WTC11 (cell line): Measurements from ENCODE around the gene ST6GAL1. TPM values are rescaled to one million over a fixed set of nuclear protein-coding genes. Genes with fewer than 3 reads are reported as not detected.

Source experiments
- ATAC-seq: fragments of 200-7000 bp; cut with Tn5 transposase; 2 replicates; pipeline ENCODE4 v1.10.0; 2021; ENCODE audit warnings: mild to moderate bottlenecking, moderate library complexity
- CTCF ChIA-PET: fragments of 300-600 bp; sonication (Branson Sonifier 250); formaldehyde crosslinking; loops from one replicate; lab custom pipeline; 2021; ENCODE audit warnings: antibody characterized with exemption; lab: Charles Lee
- POLR2A ChIA-PET: fragments of 350-600 bp; sonication (Branson Sonifier 250); formaldehyde crosslinking; loops from one replicate; lab custom pipeline; 2021; ENCODE audit warnings: antibody characterized with exemption; lab: Charles Lee
- DNase-seq: peaks from one replicate; pipeline ENCODE4 v3.0.0; 2021; ENCODE audit warnings: low spot score
- H3K27ac Mint-ChIP-seq: 2 replicates; pipeline ENCODE4 v1.8.0; 2021; ENCODE audit warnings: mixed read lengths
- H3K27me3 Mint-ChIP-seq: 2 replicates; pipeline ENCODE4 v1.8.0; 2021; ENCODE audit warnings: low read depth, mild to moderate bottlenecking, moderate library complexity, mixed read lengths
- H3K36me3 Mint-ChIP-seq: 2 replicates; pipeline ENCODE4 v1.8.0; 2021; ENCODE audit warnings: mixed read lengths
- H3K4me1 Mint-ChIP-seq: 2 replicates; pipeline ENCODE4 v1.8.0; 2022; ENCODE audit warnings: mixed read lengths
- H3K4me3 Mint-ChIP-seq: 2 replicates; pipeline ENCODE4 v1.8.0; 2021; ENCODE audit warnings: mild to moderate bottlenecking, moderate library complexity, mixed read lengths
- H3K9me3 Mint-ChIP-seq: 2 replicates; pipeline ENCODE4 v1.8.0; 2021; ENCODE audit warnings: mixed read lengths
- CTCF ChIP-seq: fragments of 200-600 bp; IDR thresholded peaks from 2 replicates; pipeline ENCODE4 v1.8.0; 2022; ENCODE audit warnings: antibody characterized with exemption
- EMX1 ChIP-seq: fragments of 250-450 bp; sonication (Bioruptor Pico); IDR thresholded peaks from 2 replicates; pipeline ENCODE4 v1.8.0; 2021; ENCODE audit warnings: mild to moderate bottlenecking
- ESRRA ChIP-seq: sonication (generic); formaldehyde crosslinking; IDR thresholded peaks from 2 replicates; pipeline ENCODE4 v1.8.1; 2022; ENCODE audit warnings: mild to moderate bottlenecking, missing genetic modification reagents, borderline replicate concordance
- JUN ChIP-seq: sonication (generic); formaldehyde crosslinking; IDR thresholded peaks from 2 replicates; pipeline ENCODE4 v1.8.0; 2023; ENCODE audit warnings: mild to moderate bottlenecking, missing genetic modification reagents
- NFATC4 ChIP-seq: fragments of 250-450 bp; sonication (Bioruptor Pico); IDR thresholded peaks from 2 replicates; pipeline ENCODE4 v1.9.0; 2021; ENCODE audit warnings: mild to moderate bottlenecking
- OVOL2 ChIP-seq: fragments of 250-450 bp; sonication (Bioruptor Pico); IDR thresholded peaks from 2 replicates; pipeline ENCODE4 v1.9.0; 2021; ENCODE audit warnings: mild to moderate bottlenecking, borderline replicate concordance
- SMAD4 ChIP-seq: sonication (generic); formaldehyde crosslinking; IDR thresholded peaks from 2 replicates; pipeline ENCODE4 v1.8.0; 2022; ENCODE audit warnings: mild to moderate bottlenecking, missing genetic modification reagents
- SOX15 ChIP-seq: fragments of 250-450 bp; sonication (Bioruptor Pico); IDR thresholded peaks from 2 replicates; pipeline ENCODE4 v1.9.0; 2021; ENCODE audit warnings: mild to moderate bottlenecking
- ZBTB21 ChIP-seq: sonication (generic); formaldehyde crosslinking; IDR thresholded peaks from 2 replicates; pipeline ENCODE4 v1.8.1; 2023; ENCODE audit warnings: mild to moderate bottlenecking, missing genetic modification reagents, borderline replicate concordance
- ZMAT4 ChIP-seq: fragments of 250-450 bp; sonication (Bioruptor Pico); IDR thresholded peaks from 2 replicates; pipeline ENCODE4 v1.9.0; 2021; ENCODE audit warnings: mild to moderate bottlenecking
- ZNF219 ChIP-seq: sonication (generic); formaldehyde crosslinking; IDR thresholded peaks from 2 replicates; pipeline ENCODE4 v1.8.0; 2023; ENCODE audit warnings: missing genetic modification reagents, mild to moderate bottlenecking, borderline replicate concordance
- ZNF416 ChIP-seq: fragments of 250-450 bp; sonication (Bioruptor Pico); IDR thresholded peaks from 2 replicates; pipeline ENCODE4 v1.9.0; 2021; ENCODE audit warnings: mild to moderate bottlenecking, inconsistent platforms
- ZNF423 ChIP-seq: fragments of 250-450 bp; sonication (Bioruptor Pico); IDR thresholded peaks from 2 replicates; pipeline ENCODE4 v2.1.2; 2022; ENCODE audit warnings: mild to moderate bottlenecking, moderate library complexity
- total RNA-seq: library from RNA; stranded (reverse); gene quantifications from 3 replicates; pipeline ENCODE4 v1.2.3, GENCODE V29; 2021
- TF ChIP-seq, protein P1 (sequence below): sonication (generic); formaldehyde crosslinking; IDR thresholded peaks from 2 replicates; pipeline ENCODE4 v1.8.1; 2023; ENCODE audit warnings: mild to moderate bottlenecking, missing genetic modification reagents, borderline replicate concordance
- TF ChIP-seq, protein P2 (sequence below): sonication (generic); formaldehyde crosslinking; conservative IDR thresholded peaks from 2 replicates; pipeline ENCODE4 v1.8.1; 2022; ENCODE audit warnings: mild to moderate bottlenecking, missing genetic modification reagents
- TF ChIP-seq, protein P3 (sequence below): fragments of 250-450 bp; sonication (Bioruptor Pico); IDR thresholded peaks from 2 replicates; pipeline ENCODE4 v1.9.0; 2021; ENCODE audit warnings: moderate library complexity, mild to moderate bottlenecking, inconsistent platforms, borderline replicate concordance

ST6GAL1 gene
- total RNA-seq, 1 experiment from 2014 or later = 87.5 TPM

DNA sequence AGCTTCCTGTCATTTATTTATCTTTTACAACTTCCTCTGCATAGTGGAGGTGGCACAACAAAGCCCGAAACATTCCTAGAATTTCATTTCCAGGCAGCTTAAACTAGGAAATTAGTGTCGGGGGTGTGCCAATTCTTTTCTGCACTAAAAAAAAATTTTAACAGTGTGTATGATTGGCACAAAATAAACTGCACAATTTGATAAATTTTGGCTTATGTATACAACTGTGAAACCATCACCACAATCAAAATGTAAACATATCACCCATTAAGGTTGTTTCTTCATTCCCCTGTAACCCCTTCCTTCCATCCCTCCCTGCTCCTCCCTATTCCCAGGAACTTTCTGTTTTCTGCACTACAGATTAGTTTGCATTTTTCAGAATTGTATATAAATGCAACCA is 154.3 kb downstream of the ST6GAL1 start:
- ATAC-seq (0 out of 2 replicates have a peak, but pooled peaks have one; percentile 21), DNase-seq (no peak)
- TF ChIP-seq CTCF = no peak
- no peak for TF ChIP-seq ZMAT4 (CRISPR knock-in tag)
- TF ChIP-seq, protein P1, sequence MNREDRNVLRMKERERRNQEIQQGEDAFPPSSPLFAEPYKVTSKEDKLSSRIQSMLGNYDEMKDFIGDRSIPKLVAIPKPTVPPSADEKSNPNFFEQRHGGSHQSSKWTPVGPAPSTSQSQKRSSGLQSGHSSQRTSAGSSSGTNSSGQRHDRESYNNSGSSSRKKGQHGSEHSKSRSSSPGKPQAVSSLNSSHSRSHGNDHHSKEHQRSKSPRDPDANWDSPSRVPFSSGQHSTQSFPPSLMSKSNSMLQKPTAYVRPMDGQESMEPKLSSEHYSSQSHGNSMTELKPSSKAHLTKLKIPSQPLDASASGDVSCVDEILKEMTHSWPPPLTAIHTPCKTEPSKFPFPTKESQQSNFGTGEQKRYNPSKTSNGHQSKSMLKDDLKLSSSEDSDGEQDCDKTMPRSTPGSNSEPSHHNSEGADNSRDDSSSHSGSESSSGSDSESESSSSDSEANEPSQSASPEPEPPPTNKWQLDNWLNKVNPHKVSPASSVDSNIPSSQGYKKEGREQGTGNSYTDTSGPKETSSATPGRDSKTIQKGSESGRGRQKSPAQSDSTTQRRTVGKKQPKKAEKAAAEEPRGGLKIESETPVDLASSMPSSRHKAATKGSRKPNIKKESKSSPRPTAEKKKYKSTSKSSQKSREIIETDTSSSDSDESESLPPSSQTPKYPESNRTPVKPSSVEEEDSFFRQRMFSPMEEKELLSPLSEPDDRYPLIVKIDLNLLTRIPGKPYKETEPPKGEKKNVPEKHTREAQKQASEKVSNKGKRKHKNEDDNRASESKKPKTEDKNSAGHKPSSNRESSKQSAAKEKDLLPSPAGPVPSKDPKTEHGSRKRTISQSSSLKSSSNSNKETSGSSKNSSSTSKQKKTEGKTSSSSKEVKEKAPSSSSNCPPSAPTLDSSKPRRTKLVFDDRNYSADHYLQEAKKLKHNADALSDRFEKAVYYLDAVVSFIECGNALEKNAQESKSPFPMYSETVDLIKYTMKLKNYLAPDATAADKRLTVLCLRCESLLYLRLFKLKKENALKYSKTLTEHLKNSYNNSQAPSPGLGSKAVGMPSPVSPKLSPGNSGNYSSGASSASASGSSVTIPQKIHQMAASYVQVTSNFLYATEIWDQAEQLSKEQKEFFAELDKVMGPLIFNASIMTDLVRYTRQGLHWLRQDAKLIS (CRISPR knock-in tag) = no peak
- no peak for TF ChIP-seq OVOL2
- TF ChIP-seq SOX15 (CRISPR knock-in tag) = no peak
- TF ChIP-seq SMAD4 (CRISPR knock-in tag) = no peak
- TF ChIP-seq NFATC4 (CRISPR knock-in tag) = no peak
- TF ChIP-seq ZNF423 (CRISPR knock-in tag) = no peak
- TF ChIP-seq ZBTB21 (CRISPR knock-in tag) = no peak
- TF ChIP-seq, protein P2, sequence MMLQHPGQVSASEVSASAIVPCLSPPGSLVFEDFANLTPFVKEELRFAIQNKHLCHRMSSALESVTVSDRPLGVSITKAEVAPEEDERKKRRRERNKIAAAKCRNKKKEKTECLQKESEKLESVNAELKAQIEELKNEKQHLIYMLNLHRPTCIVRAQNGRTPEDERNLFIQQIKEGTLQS (CRISPR knock-in tag) = no peak
- no peak for TF ChIP-seq JUN (CRISPR knock-in tag)
- TF ChIP-seq ZNF416 (CRISPR knock-in tag) = no peak
- Mint-ChIP-seq H3K4me1 (peaks cover 29% of the 10 kb centered on the region), H3K9me3 (peaks cover 29% of the 10 kb centered on the region), H3K27me3 (peaks cover 2% of the 10 kb centered on the region; the same call in 1 of the 2 replicates), H3K4me3 (no peak overlapping the region), H3K36me3 (peaks cover 22% of the 10 kb centered on the region), H3K27ac (no peak overlapping the region)
- ChIA-PET CTCF (interaction anchor here (1.3 to 1.8 kb wide), 4 partner anchors 29 to 235 kb away, joined by 3 to 12 read pairs (median 7); partner anchors contain the start of gene RPL39L), POLR2A (interaction anchor here (0.8 kb wide), 1 partner anchor 29 kb away, joined by 3 read pairs; no protein-coding TSS in a partner anchor)

DNA sequence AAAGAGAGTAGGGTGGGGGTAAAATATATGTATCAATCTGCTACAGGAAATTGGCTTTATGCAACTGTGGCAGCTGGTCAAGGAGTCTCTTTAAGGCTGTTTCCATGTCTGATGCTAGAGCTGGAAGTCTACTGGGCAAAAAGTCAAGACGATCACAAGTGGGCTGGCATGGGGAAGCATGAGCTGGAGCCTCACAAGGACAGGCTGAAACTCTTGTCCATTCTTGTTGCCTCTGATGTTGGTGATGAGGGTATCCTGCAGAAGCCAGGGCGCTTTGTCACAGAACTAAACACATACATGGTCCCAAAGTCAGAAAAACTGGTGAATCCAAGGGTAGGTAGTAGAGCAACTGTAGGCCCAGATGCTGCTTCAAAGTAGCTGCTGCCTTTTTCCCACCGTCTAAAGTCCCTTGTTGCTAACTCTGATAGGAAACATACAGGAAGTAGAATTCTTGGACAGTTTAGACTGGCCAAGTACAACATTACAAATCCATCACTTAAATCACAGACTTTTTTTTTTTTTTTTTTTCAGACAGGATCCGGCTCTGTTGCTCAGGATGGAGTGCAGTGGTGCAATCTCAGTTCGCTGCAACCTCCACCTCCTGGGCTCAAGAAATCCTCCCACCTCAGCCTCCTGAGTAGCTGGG is 154.8 kb downstream of the ST6GAL1 start:
- Mint-ChIP-seq H3K9me3 (peaks cover 33% of the 10 kb centered on the region), H3K27ac (no peak overlapping the region), H3K27me3 (peaks cover 2% of the 10 kb centered on the region; the same call in 1 of the 2 replicates)
- DNase-seq = no peak
- ChIA-PET POLR2A (interaction anchor here (0.8 kb wide), 1 partner anchor 28 kb away, joined by 3 read pairs; no protein-coding TSS in a partner anchor), CTCF (interaction anchor here (1.1 to 1.8 kb wide), 5 partner anchors 18 to 236 kb away, joined by 3 to 12 read pairs (median 5); partner anchors contain the start of gene RPL39L)
- no peak for TF ChIP-seq ZNF219 (CRISPR knock-in tag)
- TF ChIP-seq, protein P3, sequence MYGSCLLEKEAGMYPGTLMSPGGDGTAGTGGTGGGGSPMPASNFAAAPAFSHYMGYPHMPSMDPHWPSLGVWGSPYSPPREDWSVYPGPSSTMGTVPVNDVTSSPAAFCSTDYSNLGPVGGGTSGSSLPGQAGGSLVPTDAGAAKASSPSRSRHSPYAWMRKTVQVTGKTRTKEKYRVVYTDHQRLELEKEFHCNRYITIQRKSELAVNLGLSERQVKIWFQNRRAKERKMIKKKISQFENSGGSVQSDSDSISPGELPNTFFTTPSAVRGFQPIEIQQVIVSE = no peak
- no peak for TF ChIP-seq EMX1 (CRISPR knock-in tag)
- TF ChIP-seq ESRRA = no peak
- TF ChIP-seq, all 79 proteins: peak for 0
- peaks cover 22% of the 10 kb centered on the region for H3K36me3 Mint-ChIP-seq
- no peak overlapping the region for H3K4me3 Mint-ChIP-seq
- peaks cover 25% of the 10 kb centered on the region for H3K4me1 Mint-ChIP-seq
- no peak for ATAC-seq
